GM12878 (cell line): ENCODE measurements around the gene PPL. TPM values are rescaled to one million over a fixed set of nuclear protein-coding genes. Genes with fewer than 3 reads are reported as not detected.

ENCODE experiments used
- ATAC-seq: fragments of 200-7000 bp; cut with Tn5 transposase; 3 replicates; pipeline ENCODE4 v1.9.1; 2020; ENCODE audit warnings: mild to moderate bottlenecking, moderate library complexity
- BruUV-seq: library from RNA; stranded (reverse); fragments of 400-500 nt; replicated peaks from 2 replicates; lab custom pipeline; 2021; lab: Mats Ljungman, UMichigan
- CTCF ChIA-PET: fragments of 300-600 bp; sonication (Branson Sonifier 250); formaldehyde crosslinking; extraction: SDS; loops from one replicate; lab custom pipeline; 2021; ENCODE audit warnings: inconsistent platforms; lab: Yijun Ruan, JAX
- POLR2A ChIA-PET: fragments of 350-600 bp; formaldehyde crosslinking; extraction: SDS; loops from one replicate; lab custom pipeline; 2021; ENCODE audit warnings: inconsistent platforms; lab: Charles Lee
- RAD21 ChIA-PET: fragments of 300-600 bp; sonication (Branson Sonifier 250); formaldehyde crosslinking; loops from one replicate; lab custom pipeline; 2023; ENCODE audit warnings: antibody characterized with exemption; ENCODE audit not compliant: unreplicated experiment; lab: Charles Lee
- SMC1A ChIA-PET: fragments of 300-600 bp; sonication (Branson Sonifier 250); formaldehyde crosslinking; loops from one replicate; lab custom pipeline; 2023; ENCODE audit not compliant: unreplicated experiment, uncharacterized antibody; lab: Charles Lee
- DNase-seq: peaks from one replicate; pipeline ENCODE4 v3.0.0-alpha.2; 2011; ENCODE audit warnings: low read depth, low spot score
- FAIRE-seq: peaks from 3 replicates; lab custom pipeline; 2011; peaks lifted over from hg19 to GRCh38; lab: Jason Lieb, UNC
- H2AFZ ChIP-seq: 2 replicates; pipeline ENCODE4 v1.6.0; 2011; ENCODE audit warnings: low read depth, low read length, control low read depth; ENCODE audit not compliant: control insufficient read depth
- H3K27ac ChIP-seq: 2 replicates; pipeline ENCODE4 v1.5.1; 2011; ENCODE audit warnings: control low read depth; ENCODE audit not compliant: control insufficient read depth, insufficient read depth
- H3K27me3 ChIP-seq, 2 experiments: replicated peaks in 1 of 2; 2 replicates each; pipeline versions ENCODE4 v1.6.0 to v1.6.1; 2011; ENCODE audit warnings: low read length in 1 of 2; ENCODE audit not compliant: control insufficient read depth in 2 of 2, insufficient read depth in 2 of 2
- H3K36me3 ChIP-seq, 2 experiments: 2 replicates each; pipeline ENCODE4 v1.5.1; 2011; ENCODE audit warnings: low read length in 1 of 2; ENCODE audit not compliant: control insufficient read depth in 2 of 2, insufficient read depth in 2 of 2
- H3K4me1 ChIP-seq: 2 replicates; pipeline ENCODE4 v1.6.1; 2011; ENCODE audit warnings: mild to moderate bottlenecking, low read length, moderate library complexity, mixed read lengths; ENCODE audit not compliant: control insufficient read depth, insufficient read depth
- H3K4me2 ChIP-seq: 2 replicates; pipeline ENCODE4 v1.6.0; 2011; ENCODE audit warnings: control low read depth; ENCODE audit not compliant: control insufficient read depth, insufficient read depth
- H3K4me3 ChIP-seq: fragments of 200-600 bp; sonication (generic); 2 replicates; pipeline ENCODE4 v1.5.1; 2016
- H3K79me2 ChIP-seq: 2 replicates; pipeline ENCODE4 v1.6.0; 2011; ENCODE audit warnings: low read length; ENCODE audit not compliant: control insufficient read depth, insufficient read depth
- H3K9ac ChIP-seq: 2 replicates; pipeline ENCODE4 v1.8.0; 2011; ENCODE audit warnings: low read length, control low read depth, mixed read lengths; ENCODE audit not compliant: control insufficient read depth, insufficient read depth
- H3K9me3 ChIP-seq: replicated peaks from 3 replicates; pipeline ENCODE4 v1.5.1; 2011; ENCODE audit warnings: mild to moderate bottlenecking, low read length; ENCODE audit not compliant: control insufficient read depth, insufficient read depth
- H4K20me1 ChIP-seq: 2 replicates; pipeline ENCODE4 v1.6.0; 2011; ENCODE audit not compliant: control insufficient read depth, insufficient read depth
- POLR2AphosphoS2 ChIP-seq: IDR thresholded peaks from 2 replicates; pipeline ENCODE4 v1.6.1; 2011; ENCODE audit warnings: low read depth, mild to moderate bottlenecking, low read length, improper control_type of control experiment, moderate library complexity
- ZNF207 ChIP-seq: fragments of 450-650 bp; IDR thresholded peaks from 2 replicates; pipeline ENCODE4 v1.6.1; 2014; ENCODE audit warnings: antibody characterized with exemption, mild to moderate bottlenecking, borderline replicate concordance
- WGBS: methylation state at CpG from one replicate; pipeline ENCODE4 v1.1.6; 2016; ENCODE audit warnings: low lambda C conversion rate; ENCODE audit not compliant: insufficient replicate concordance, insufficient coverage; ENCODE audit errors: missing lambda C conversion rate; 5-methylcytosine and 5-hydroxymethylcytosine counted together
- in situ Hi-C: fragments of 300-500 bp; cut with MboI; formaldehyde crosslinking; loops from 9 replicates; pipeline ENCODE4 v1.14.3; 2018; ENCODE audit warnings: mixed read lengths
- intact Hi-C: fragments of 100-400 bp; cut with micrococcal nuclease; formaldehyde crosslinking; loops from one replicate; pipeline ENCODE4 v1.14.2; 2022; ENCODE audit not compliant: unreplicated experiment
- polyA plus RNA-seq, 11 experiments: library from polyadenylated mRNA; depleted of rRNA in 4 of 11; unstranded in 6 of 11; stranded (reverse) in 5 of 11; fragments of >200 nt; fragmentation: Nextera tagmentation in 4 of 11; fragmentation: Illumina TruSeq in 1 of 11; extraction: Ambion mirVana in 4 of 11; extraction: Trizol in 1 of 11; gene quantifications; 1 replicate in 1 of 11; 2 replicates in 10 of 11; pipeline versions ENCODE4 v1.2.1 to v1.2.3, GENCODE V29; 2011 to 2016; ENCODE audit warnings: inconsistent platforms in 2 of 11, missing spikeins in 2 of 11, low read depth in 1 of 11
- total RNA-seq, 4 experiments: library from RNA; depleted of rRNA in 3 of 4; stranded (reverse); fragments of >200 nt in 3 of 4; fragmentation: Illumina TruSeq in 1 of 4; extraction: Trizol in 1 of 4; gene quantifications; 2 replicates each; pipeline versions ENCODE4 v1.2.1 to v1.2.3, GENCODE V29; 2013 to 2021
- TF ChIP-seq, protein P1 (sequence below): fragments of 450-650 bp; IDR thresholded peaks from 2 replicates; pipeline ENCODE4 v1.6.1; 2017; ENCODE audit warnings: mild to moderate bottlenecking, moderate library complexity
- TF ChIP-seq, protein P2 (sequence below): fragments of 450-650 bp; IDR thresholded peaks from 2 replicates; pipeline ENCODE4 v1.6.1; 2016; ENCODE audit warnings: mild to moderate bottlenecking

Gene PPL
- total and polyA plus RNA-seq, 10 of the 15 experiments (the other 5 are each of a cell fraction or from before 2014, with no cell fraction given): 0.03 to 0.47 (median 0.05) TPM; not detected in 2

DNA sequence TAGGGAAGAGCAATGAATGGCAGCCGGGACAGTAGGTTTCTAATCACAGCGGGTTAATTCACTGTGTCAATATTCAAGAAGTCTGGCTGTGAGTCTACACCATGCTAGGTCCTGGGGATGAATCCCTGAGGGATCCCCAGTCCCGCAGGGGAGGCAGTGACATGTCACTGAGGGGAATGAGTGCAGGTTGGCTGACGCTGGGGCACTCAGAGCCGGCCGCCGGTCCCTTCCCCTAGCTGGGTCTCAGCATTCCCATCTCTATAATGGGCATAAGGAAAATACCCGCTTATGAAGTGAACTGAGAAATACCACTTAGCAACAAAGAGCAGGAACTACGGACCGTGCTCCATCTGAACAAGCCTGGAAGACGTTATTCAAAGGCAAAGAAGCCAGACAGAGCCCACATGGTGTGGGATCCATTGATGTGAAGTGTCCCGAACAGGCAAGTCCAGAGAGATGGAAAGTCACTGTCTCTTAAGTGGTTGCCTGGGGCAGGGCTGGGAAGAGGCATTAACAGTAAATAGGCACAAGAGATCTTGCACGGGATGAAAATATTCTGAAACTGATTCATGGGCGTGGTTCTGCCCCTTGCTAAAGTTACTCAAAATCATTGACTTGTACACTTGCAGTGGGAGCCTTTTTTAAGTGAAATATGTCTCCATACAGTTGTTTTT lies 31.9 kb downstream of the PPL start:
- Histone ChIP-seq H3K4me3 (no peak overlapping the region), H3K9ac (no peak overlapping the region), H3K27ac (no peak overlapping the region), H3K4me2 (no peak overlapping the region), H4K20me1 (no peaks in the 10 kb centered on the region), H3K27me3 (no peaks in the 10 kb centered on the region), H3K9me3 (no peaks in the 10 kb centered on the region), H2AFZ (no peak overlapping the region), H3K79me2 (no peaks in the 10 kb centered on the region), H3K4me1 (no peaks in the 10 kb centered on the region), H3K36me3 (no peaks in the 10 kb centered on the region)
- 47% methylated on average over 14 of the region's 14 CpGs for WGBS
- ATAC-seq (no peak), DNase-seq (no peak), FAIRE-seq (no peak)
- TF ChIP-seq, protein P1, sequence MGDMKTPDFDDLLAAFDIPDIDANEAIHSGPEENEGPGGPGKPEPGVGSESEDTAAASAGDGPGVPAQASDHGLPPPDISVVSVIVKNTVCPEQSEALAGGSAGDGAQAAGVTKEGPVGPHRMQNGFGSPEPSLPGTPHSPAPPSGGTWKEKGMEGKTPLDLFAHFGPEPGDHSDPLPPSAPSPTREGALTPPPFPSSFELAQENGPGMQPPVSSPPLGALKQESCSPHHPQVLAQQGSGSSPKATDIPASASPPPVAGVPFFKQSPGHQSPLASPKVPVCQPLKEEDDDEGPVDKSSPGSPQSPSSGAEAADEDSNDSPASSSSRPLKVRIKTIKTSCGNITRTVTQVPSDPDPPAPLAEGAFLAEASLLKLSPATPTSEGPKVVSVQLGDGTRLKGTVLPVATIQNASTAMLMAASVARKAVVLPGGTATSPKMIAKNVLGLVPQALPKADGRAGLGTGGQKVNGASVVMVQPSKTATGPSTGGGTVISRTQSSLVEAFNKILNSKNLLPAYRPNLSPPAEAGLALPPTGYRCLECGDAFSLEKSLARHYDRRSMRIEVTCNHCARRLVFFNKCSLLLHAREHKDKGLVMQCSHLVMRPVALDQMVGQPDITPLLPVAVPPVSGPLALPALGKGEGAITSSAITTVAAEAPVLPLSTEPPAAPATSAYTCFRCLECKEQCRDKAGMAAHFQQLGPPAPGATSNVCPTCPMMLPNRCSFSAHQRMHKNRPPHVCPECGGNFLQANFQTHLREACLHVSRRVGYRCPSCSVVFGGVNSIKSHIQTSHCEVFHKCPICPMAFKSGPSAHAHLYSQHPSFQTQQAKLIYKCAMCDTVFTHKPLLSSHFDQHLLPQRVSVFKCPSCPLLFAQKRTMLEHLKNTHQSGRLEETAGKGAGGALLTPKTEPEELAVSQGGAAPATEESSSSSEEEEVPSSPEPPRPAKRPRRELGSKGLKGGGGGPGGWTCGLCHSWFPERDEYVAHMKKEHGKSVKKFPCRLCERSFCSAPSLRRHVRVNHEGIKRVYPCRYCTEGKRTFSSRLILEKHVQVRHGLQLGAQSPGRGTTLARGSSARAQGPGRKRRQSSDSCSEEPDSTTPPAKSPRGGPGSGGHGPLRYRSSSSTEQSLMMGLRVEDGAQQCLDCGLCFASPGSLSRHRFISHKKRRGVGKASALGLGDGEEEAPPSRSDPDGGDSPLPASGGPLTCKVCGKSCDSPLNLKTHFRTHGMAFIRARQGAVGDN: no peak
- TF ChIP-seq, protein P2, sequence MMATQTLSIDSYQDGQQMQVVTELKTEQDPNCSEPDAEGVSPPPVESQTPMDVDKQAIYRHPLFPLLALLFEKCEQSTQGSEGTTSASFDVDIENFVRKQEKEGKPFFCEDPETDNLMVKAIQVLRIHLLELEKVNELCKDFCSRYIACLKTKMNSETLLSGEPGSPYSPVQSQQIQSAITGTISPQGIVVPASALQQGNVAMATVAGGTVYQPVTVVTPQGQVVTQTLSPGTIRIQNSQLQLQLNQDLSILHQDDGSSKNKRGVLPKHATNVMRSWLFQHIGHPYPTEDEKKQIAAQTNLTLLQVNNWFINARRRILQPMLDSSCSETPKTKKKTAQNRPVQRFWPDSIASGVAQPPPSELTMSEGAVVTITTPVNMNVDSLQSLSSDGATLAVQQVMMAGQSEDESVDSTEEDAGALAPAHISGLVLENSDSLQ: no peak
- no peak for TF ChIP-seq ZNF207
- no peak for TF ChIP-seq POLR2AphosphoS2
- ChIA-PET POLR2A (interaction anchor here (0.6 kb wide), 1 partner anchor 66 kb away, joined by 7 read pairs; no protein-coding TSS in a partner anchor), CTCF (no interaction called here), SMC1A (no interaction called here), RAD21 (no interaction called here)
- BruUV-seq: no TSS peak
- intact Hi-C loops (no loop called here), in situ Hi-C loops (no loop called here)
